Measurements from ENCODE around the gene PEPD. TPM values are rescaled to one million over a fixed set of nuclear protein-coding genes. Genes with fewer than 3 reads are reported as not detected.
A peak's percentile ranks its signal among the peaks of the same experiment; 100 is the strongest.

PEPD gene
- total RNA-seq, 4 donors from 2014 or later, result 92.6 to 323 (median 218) TPM

GRCh38 chr19:33376423-33376822, 145.2 kb downstream of the PEPD start:
- H3K27me3 ChIP-seq, result no peaks in the 10 kb centered on the region
- H3K9me3 ChIP-seq, result no peaks in the 10 kb centered on the region
- peak overlapping the region in 1 of 4 donors; percentile 27 for H3K4me3 ChIP-seq
- in situ Hi-C loops (cut with MboI; ENCODE audit: low pct_ligation_motif_present in 1 of 4, low pct_unique_long_range_greater_than_20kb in 1 of 4, low sequenced_read_pairs in 3 of 4), result no loop called here
- H3K36me3 ChIP-seq, result peaks cover 0 to 4% (median 0%) of the 10 kb centered on the region in 4 donors
- H3K4me1 ChIP-seq, result peaks cover 20 to 57% (median 42%) of the 10 kb centered on the region in 4 donors
- peak overlapping the region; percentile 98 to 100 (median 100) for H3K27ac ChIP-seq
- TF ChIP-seq POLR2AphosphoS5 (IDR thresholded peaks at IDR 0.05) (peak in 2 of 3 donors; percentile 57 to 74), EP300 (IDR thresholded peaks at IDR 0.05; ENCODE audit: low read depth) (no peak)
- intact Hi-C loops (cut with DNase I; ENCODE audit: low total_unique reads), result no loop called here
- 25% methylated on average over 2 of the region's 2 CpGs; no CpG with 5 or more reads in 1 of the 2 donors for WGBS, 2 donors (ENCODE audit: low coverage in 1 of 2)
- peak; percentile 91 for DNase-seq

GRCh38 chr19:33375837-33376159, 145.8 kb downstream of the PEPD start:
- in situ Hi-C loops (cut with MboI; ENCODE audit: low pct_ligation_motif_present in 1 of 4, low pct_unique_long_range_greater_than_20kb in 1 of 4, low sequenced_read_pairs in 3 of 4), result no loop called here
- H3K27ac ChIP-seq, result peak overlapping the region; percentile 98 to 100 (median 100)
- 43 to 79% methylated on average over 1 of the region's 1 CpG for WGBS, 2 donors (ENCODE audit: low coverage in 1 of 2)
- peaks cover 20 to 57% (median 42%) of the 10 kb centered on the region in 4 donors for H3K4me1 ChIP-seq
- no peak overlapping the region for H3K4me3 ChIP-seq
- DNase-seq, result no peak
- no peaks in the 10 kb centered on the region for H3K27me3 ChIP-seq
- H3K36me3 ChIP-seq, result peaks cover 0 to 4% (median 0%) of the 10 kb centered on the region in 4 donors
- intact Hi-C loops (cut with DNase I; ENCODE audit: low total_unique reads), result no loop called here
- TF ChIP-seq CTCF (IDR thresholded peaks at IDR 0.05) (no peak), EP300 (IDR thresholded peaks at IDR 0.05; ENCODE audit: low read depth) (no peak), POLR2AphosphoS5 (IDR thresholded peaks at IDR 0.05) (peak in 1 of 3 donors; percentile 52), POLR2A (IDR thresholded peaks at IDR 0.05) (no peak)
- no peaks in the 10 kb centered on the region for H3K9me3 ChIP-seq

GRCh38 chr19:33375156-33375836, 146.3 kb downstream of the PEPD start:
- TF ChIP-seq EP300 (IDR thresholded peaks at IDR 0.05; ENCODE audit: low read depth) (no peak), POLR2A (IDR thresholded peaks at IDR 0.05) (no peak), POLR2AphosphoS5 (IDR thresholded peaks at IDR 0.05) (no peak), CTCF (IDR thresholded peaks at IDR 0.05) (no peak)
- Histone ChIP-seq H3K4me1 (peaks cover 20 to 53% (median 42%) of the 10 kb centered on the region in 4 donors), H3K9me3 (no peaks in the 10 kb centered on the region), H3K27ac (peak overlapping the region; percentile 98 to 100 (median 100)), H3K4me3 (peak overlapping the region in 1 of 4 donors; percentile 83), H3K36me3 (peaks cover 0 to 4% (median 0%) of the 10 kb centered on the region in 4 donors), H3K27me3 (no peaks in the 10 kb centered on the region)
- intact Hi-C loops (cut with DNase I; ENCODE audit: low total_unique reads) (no loop called here), in situ Hi-C loops (cut with MboI; ENCODE audit: low pct_ligation_motif_present in 1 of 4, low pct_unique_long_range_greater_than_20kb in 1 of 4, low sequenced_read_pairs in 3 of 4) (no loop called here)
- no peak for DNase-seq
- 34 to 70% methylated on average over 6 to 9 of the region's 9 CpGs for WGBS, 2 donors (ENCODE audit: low coverage in 1 of 2)

- Histone ChIP-seq H3K4me1 (peaks cover 20 to 53% (median 42%) of the 10 kb centered on the region in 4 donors), H3K36me3 (no peaks in the 10 kb centered on the region), H3K27me3 (no peaks in the 10 kb centered on the region), H3K27ac (peak overlapping the region; percentile 98 to 100 (median 100)), H3K9me3 (no peaks in the 10 kb centered on the region), H3K4me3 (peak overlapping the region; percentile 31 to 96 (median 88))
- intact Hi-C loops (cut with DNase I; ENCODE audit: low total_unique reads) (loop anchor here (1.0 kb wide), 1 partner anchor 16 kb away; no protein-coding TSS in a partner anchor), in situ Hi-C loops (cut with MboI; ENCODE audit: low pct_ligation_motif_present in 1 of 4, low pct_unique_long_range_greater_than_20kb in 1 of 4, low sequenced_read_pairs in 3 of 4) (no loop called here)
- peak; percentile 68 for DNase-seq
- WGBS, 2 donors (ENCODE audit: low coverage in 1 of 2), result 0 to 1% methylated on average over 12 to 22 of the region's 22 CpGs
- TF ChIP-seq POLR2AphosphoS5 (IDR thresholded peaks at IDR 0.05) (peak; percentile 10 to 22 (median 13)), EP300 (IDR thresholded peaks at IDR 0.05; ENCODE audit: low read depth) (no peak), POLR2A (IDR thresholded peaks at IDR 0.05) (no peak), CTCF (IDR thresholded peaks at IDR 0.05) (peak in 2 of 5 experiments; percentile 18 to 36)
These were observed 147.3 kb downstream of the PEPD start for GRCh38 chr19:33374236-33374714.

All from transverse colon (tissue), 4 donors.